NCI-H748 (cell line): ENCODE results near the gene TBRG4.
"Not testable (repeated sequence)": the region's sequence is repeated elsewhere in the genome, so short reads cannot be mapped to it uniquely, and the experiment has no call there.

Experiments used
- DNase-seq: peaks from one replicate; lab custom pipeline; 2025; ENCODE audit not compliant: unreplicated experiment; lab: John Stamatoyannopoulos, UW

The TBRG4 gene

GRCh38 chr7:45111298-45112223 is at the start of gene TBRG4:
Gene TBRG4, minus strand, starts transcription at chr7:45111697. Its CDS starts 2,460 bp downstream, at chr7:45109237.
- peak; percentile 97 for DNase-seq

GRCh38 chr7:45161138-45161537 is 49.6 kb upstream of the TBRG4 start:
- no peak for DNase-seq

- no peak for DNase-seq
Observed at GRCh38 chr7:45160417-45160881, 49.0 kb upstream of the TBRG4 start.

GRCh38 chr7:45159296-45159695 is 47.8 kb upstream of the TBRG4 start:
- no peak for DNase-seq

- DNase-seq = no peak
Observed at GRCh38 chr7:45158471-45158870, 47.0 kb upstream of the TBRG4 start.

GRCh38 chr7:45157653-45158401 is 46.3 kb upstream of the TBRG4 start, which contains the start of gene RAMP3:
Gene RAMP3, plus strand, starts transcription at chr7:45157791. Its CDS starts 38 bp downstream, at chr7:45157829.
- no peak for DNase-seq

GRCh38 chr7:45157286-45157652 is 45.8 kb upstream of the TBRG4 start:
- no peak for DNase-seq

- no peak for DNase-seq
Observed at GRCh38 chr7:45156516-45157272, 45.2 kb upstream of the TBRG4 start.

- DNase-seq = no peak
Observed at GRCh38 chr7:45155941-45156340, 44.4 kb upstream of the TBRG4 start.

- DNase-seq = no peak
Observed at GRCh38 chr7:45155357-45155900, 43.9 kb upstream of the TBRG4 start.

GRCh38 chr7:45153861-45154260 is 42.4 kb upstream of the TBRG4 start:
- not testable (repeated sequence) for DNase-seq

- DNase-seq = no peak
Observed at GRCh38 chr7:45153233-45153632, 41.7 kb upstream of the TBRG4 start.

GRCh38 chr7:45151967-45152366 is 40.5 kb upstream of the TBRG4 start:
- DNase-seq = no peak

GRCh38 chr7:45151131-45151684 is 39.7 kb upstream of the TBRG4 start:
- no peak for DNase-seq

- DNase-seq = no peak
Observed at GRCh38 chr7:45150199-45150598, 38.7 kb upstream of the TBRG4 start.

GRCh38 chr7:45149606-45150005 is 38.1 kb upstream of the TBRG4 start:
- no peak for DNase-seq

- no peak for DNase-seq
Observed at GRCh38 chr7:45148653-45148973, 37.1 kb upstream of the TBRG4 start.

GRCh38 chr7:45147858-45148652 is 36.6 kb upstream of the TBRG4 start:
- DNase-seq = no peak

- DNase-seq = no peak
Observed at GRCh38 chr7:45146531-45147379, 35.3 kb upstream of the TBRG4 start.
